Stimulated activated CD4-positive, alpha-beta T cell treated with anti-CD3 and anti-CD28 coated beads, Interleukin-2, amount 100 ng/mL, for 4 hours (primary cell): ENCODE data around the gene SLIT1.

Experiments
- DNase-seq: peaks from one replicate; pipeline ENCODE4 v3.0.0-alpha.2; 2020; ENCODE audit warnings: low read depth

SLIT1 gene

DNA sequence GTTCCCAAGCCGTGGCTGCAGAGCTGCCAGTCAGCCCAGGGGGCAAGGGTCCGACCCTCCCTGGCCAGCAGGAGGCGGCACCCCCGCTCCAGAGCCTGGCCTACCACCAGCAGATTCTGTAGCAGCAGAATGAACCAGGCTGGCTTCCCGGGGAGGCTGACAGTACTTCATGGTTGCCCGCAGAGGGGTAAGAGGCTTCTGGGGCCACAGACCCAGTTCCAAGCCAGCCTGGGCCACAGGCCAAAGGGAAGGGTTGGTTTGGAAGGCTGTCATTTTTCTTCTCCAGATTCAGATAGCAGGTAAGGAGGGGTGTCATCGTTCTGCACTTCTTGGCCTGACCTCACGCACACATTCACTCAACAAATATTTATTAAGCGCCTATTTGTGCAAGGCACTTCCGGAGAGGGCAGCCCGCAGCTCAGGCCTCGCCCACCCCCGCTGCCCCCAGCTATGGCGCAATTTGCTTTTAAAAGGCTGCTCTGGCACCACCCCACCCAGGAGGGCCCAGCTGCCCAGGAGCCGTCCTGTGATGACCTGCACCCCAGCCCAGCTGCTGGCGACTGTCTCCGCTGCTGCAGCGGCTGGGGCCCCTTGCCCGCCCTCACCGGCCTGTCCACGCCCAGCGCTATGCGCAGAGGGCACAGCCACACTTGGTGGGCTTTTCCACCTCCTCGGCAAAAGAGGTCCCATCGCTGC lies 185.1 kb downstream of the SLIT1 start:
- DNase-seq = no peak

- no peak for DNase-seq
Observed at GRCh38 chr10:96999987-97000386, 185.8 kb downstream of the SLIT1 start.

DNA sequence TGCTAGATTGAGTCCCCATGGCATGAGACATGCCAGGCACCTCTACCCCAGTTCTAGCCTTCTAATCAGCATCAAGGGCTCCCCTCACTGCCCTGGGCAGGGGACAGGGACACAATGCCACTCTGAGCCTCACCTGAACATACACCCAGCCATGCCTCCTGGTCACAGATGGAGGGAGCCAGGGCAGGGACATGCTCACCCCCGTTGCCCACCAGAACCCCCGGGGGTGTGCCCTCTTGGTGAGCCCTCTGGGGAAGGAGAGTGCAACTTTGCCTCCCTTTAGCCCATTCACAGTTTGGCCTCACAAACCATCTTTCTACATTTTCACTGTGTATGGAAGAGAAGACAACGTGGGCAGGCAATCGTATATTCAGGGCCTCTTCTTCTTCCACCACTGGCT lies 186.4 kb downstream of the SLIT1 start:
- DNase-seq = no peak

GRCh38 chr10:96998329-96998888 lies 187.3 kb downstream of the SLIT1 start:
- no peak for DNase-seq

GRCh38 chr10:96996275-96996965 lies 189.3 kb downstream of the SLIT1 start:
- no peak for DNase-seq

GRCh38 chr10:96995851-96996250 lies 189.9 kb downstream of the SLIT1 start:
- DNase-seq = no peak

- no peak for DNase-seq
Observed at GRCh38 chr10:96992721-96993120, 193.0 kb downstream of the SLIT1 start.

DNA sequence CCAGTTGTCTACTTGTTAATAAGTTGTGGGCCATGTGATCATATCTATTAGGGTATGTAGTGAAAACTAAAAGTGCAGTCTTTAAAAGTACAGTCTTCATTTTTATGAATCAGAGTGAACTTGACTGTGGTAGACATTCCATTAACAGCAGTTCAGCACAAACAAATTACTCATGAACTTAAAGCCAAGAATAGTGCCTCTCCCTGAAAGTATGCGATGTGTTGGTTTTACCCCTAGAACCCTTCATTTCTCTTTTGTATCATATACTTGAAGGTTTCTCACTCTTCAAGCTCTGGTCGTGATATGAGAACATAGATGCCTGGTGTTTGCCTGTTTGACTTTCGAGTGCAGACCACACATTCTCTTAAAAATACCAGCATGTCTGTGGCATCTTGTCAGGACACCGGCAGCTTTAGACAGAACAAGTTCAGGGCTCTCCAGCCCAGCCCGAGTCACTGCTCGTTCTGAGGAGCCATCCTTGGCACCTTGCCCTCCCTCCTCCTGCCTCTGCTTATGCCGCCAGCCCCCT lies 194.4 kb downstream of the SLIT1 start:
- no peak for DNase-seq

DNA sequence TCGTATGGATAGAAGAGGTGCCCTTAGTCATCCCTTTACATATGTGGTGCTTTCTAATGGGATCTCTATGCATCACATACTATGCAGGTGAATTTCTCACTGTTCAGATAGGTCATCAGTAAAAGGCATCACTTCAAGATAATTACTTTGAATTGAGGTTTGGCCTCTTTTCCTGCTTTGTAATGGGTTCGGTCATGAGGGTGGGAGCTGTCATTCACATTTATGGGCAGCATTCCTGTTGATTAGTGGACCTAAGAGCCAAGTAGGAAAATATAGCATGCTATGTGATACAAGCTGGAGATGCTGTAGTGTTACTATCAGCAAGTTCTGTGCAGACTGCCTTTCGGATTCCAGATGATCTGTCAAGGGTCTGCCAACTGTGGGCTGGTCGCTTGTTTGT lies 197.3 kb downstream of the SLIT1 start:
- no peak for DNase-seq

DNA sequence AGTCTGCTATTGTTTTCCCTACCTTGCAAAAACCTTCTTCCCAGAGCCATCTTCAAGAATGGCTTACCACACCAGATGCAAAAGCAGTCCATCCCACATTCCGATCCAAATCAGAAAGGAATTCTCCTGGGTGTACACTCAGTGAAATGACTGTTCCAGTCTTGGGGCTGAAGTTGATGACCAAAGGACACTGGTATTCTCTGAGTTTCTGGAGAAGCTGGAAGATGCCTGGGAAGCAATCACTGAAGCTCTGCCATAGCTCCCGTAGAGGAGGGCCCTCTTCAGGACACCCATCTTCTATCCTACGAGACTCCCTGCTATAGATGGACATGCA lies 197.9 kb downstream of the SLIT1 start:
- no peak for DNase-seq

DNA sequence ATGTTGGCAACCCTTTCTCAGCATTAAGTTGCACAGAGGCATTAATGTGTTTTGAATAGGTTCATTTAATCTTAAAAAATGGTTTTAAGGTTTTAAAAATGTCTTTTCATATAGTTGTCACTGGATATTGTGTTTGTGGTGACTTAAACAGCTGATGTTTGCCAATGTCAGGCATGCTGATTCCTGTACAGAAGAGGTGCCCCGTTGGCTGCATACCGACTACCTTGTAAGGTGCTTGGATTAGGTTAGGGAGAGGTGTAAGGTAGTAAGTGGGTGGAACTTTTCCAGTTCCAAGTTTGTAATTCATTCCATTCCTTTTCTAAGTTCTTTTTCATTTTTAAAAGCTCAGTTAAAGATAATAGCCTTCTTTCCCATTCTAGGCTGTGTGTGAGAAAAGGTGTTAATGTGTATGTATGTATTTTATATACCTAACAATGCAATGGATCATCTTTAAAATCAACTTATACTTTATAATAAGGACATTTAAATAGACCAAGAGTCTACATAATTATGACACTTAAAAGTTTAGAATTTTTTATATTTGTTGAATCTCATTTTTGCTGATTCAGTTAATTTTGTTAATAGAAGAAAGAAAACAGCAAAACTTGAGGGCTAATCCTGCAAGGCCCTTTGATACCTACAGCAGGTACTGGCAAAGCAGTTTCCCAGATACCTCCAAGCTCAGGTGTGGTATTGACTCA lies 198.5 kb downstream of the SLIT1 start:
- no peak for DNase-seq

DNA sequence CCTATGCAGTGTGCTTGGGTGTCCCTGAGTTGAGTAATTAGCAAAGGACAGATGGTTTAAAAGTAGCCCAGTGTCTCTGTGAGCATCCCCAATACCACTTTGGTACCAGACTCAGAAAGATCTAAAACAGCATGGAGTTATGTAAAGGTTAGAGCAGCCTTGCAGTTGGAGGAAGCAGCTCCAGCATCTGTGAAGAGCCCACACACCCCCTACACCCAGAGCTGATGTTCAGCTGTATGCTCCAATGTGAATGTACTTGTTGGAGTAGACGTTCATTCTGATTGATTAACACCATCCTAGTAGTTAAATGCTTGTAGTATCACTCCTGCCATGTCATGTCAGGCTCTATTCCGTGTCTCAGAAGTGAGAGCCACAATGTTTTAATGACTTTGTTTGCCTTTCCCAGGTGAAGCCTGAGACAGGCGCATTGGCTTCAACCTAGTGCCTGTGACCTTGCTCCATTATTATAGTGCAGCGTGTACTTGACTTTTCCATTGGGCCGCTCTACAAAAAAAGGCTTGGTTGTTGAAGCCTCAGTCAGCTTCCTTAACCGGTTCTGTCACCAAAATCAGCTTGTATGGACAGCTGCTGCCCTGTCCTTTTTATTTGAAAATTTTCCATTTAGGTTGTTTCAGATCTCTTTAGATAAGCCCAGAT lies 199.4 kb downstream of the SLIT1 start:
- no peak for DNase-seq

GRCh38 chr10:96984541-96985131 lies 201.1 kb downstream of the SLIT1 start:
- DNase-seq = no peak

- no peak for DNase-seq
Observed at GRCh38 chr10:96982149-96982930, 203.4 kb downstream of the SLIT1 start.

GRCh38 chr10:96978621-96979154 lies 207.1 kb downstream of the SLIT1 start:
- DNase-seq = no peak

GRCh38 chr10:96975136-96975535 lies 210.6 kb downstream of the SLIT1 start:
- DNase-seq = no peak

DNA sequence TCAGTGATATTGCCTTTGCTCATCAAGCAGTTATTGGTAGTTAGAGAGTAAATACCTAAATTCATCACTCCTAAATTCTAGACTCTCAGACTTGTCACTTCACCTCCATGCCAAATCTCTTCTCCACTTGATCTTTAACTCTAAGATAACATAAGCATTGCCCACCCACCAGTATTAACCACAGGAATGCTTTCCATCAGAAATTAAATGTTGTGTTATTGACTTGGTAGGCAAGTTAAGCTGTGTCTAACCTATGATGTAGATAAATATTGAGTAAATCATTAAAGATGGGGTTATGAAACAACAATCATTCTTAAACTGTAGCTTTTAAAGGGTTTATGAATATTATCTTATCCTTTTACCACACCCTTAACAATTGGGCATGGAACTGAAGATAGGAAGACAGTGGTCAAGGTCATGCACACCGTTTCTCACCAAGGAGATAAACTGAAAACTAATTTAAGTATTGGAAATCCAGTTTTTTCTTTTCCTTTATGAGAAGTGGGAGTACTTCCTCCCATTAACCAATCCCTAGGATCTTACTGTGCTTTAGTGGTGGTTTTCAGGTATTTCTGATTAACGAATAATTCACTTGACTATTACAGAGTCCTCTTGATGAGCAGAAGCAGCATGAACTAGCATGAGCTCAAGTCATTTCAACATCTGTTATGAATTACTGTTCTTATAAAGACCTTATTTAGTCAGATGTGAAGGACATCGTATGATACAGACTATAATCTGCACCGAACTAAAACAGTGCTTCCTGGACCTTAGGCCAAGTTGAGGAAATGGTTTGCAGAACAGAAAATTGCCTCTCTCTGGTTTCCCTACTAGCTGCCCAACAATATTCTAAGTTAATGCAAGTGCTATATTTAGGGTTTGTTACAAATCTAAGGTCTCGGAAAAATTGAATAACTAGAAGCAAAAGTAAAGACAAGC lies 211.7 kb downstream of the SLIT1 start:
- DNase-seq = no peak

GRCh38 chr10:96972264-96972663 lies 213.5 kb downstream of the SLIT1 start:
- no peak for DNase-seq

- no peak for DNase-seq
Observed at GRCh38 chr10:96971324-96971723, 214.4 kb downstream of the SLIT1 start.
